RWPE1 (cell line): ENCODE measurements around the gene ADNP2.

Experiments
- CTCF ChIA-PET: fragments of 350-600 bp; sonication (Branson Sonifier 250); formaldehyde crosslinking; extraction: SDS; loops from one replicate; lab custom pipeline; 2021; lab: Yijun Ruan, JAX
- POLR2A ChIA-PET: fragments of 400-600 bp; formaldehyde crosslinking; extraction: SDS; loops from one replicate; lab custom pipeline; 2020; ENCODE audit warnings: antibody characterized with exemption; ENCODE audit not compliant: low non-redundant PET; lab: Yijun Ruan, JAX
- DNase-seq: peaks from one replicate; pipeline ENCODE4 v3.0.0; 2012; ENCODE audit warnings: low spot score
- H3K27ac ChIP-seq: fragments of 450-650 bp; 2 replicates; pipeline ENCODE4 v1.5.1; 2017
- CTCF ChIP-seq: fragments of 450-650 bp; conservative IDR thresholded peaks from 2 replicates; pipeline ENCODE4 v1.5.1; 2017; ENCODE audit warnings: low read depth, mild to moderate bottlenecking

Gene ADNP2

GRCh38 chr18:80077873-80078272, 31.2 kb upstream of the ADNP2 start:
- DNase-seq: no peak
- no peak for TF ChIP-seq CTCF
- POLR2A ChIA-PET: no interaction called here
- CTCF ChIA-PET: interaction anchor here (0.7 kb wide), 1 partner anchor 463 kb away, joined by 5 read pairs; no protein-coding TSS in a partner anchor
- no peak overlapping the region for H3K27ac ChIP-seq

GRCh38 chr18:80086281-80086680, 22.8 kb upstream of the ADNP2 start:
- ChIA-PET CTCF (no interaction called here), POLR2A (no interaction called here)
- no peak for DNase-seq
- no peak overlapping the region for H3K27ac ChIP-seq
- TF ChIP-seq CTCF: no peak

GRCh38 chr18:80088036-80088435, 21.0 kb upstream of the ADNP2 start:
- DNase-seq: no peak
- TF ChIP-seq CTCF: no peak
- POLR2A ChIA-PET: no interaction called here
- no peak overlapping the region for H3K27ac ChIP-seq
- CTCF ChIA-PET: no interaction called here

GRCh38 chr18:80088823-80089222, 20.2 kb upstream of the ADNP2 start:
- no peak overlapping the region for H3K27ac ChIP-seq
- ChIA-PET POLR2A (no interaction called here), CTCF (interaction anchor here (0.9 kb wide), 1 partner anchor 232 kb away, joined by 4 read pairs; no protein-coding TSS in a partner anchor)
- no peak for DNase-seq
- TF ChIP-seq CTCF: no peak

GRCh38 chr18:80095414-80095813, 13.6 kb upstream of the ADNP2 start:
- H3K27ac ChIP-seq: no peak overlapping the region
- ChIA-PET CTCF (no interaction called here), POLR2A (no interaction called here)
- TF ChIP-seq CTCF: no peak
- no peak for DNase-seq

- no peak overlapping the region for H3K27ac ChIP-seq
- no peak for DNase-seq
- ChIA-PET POLR2A (no interaction called here), CTCF (no interaction called here)
- TF ChIP-seq CTCF: no peak
Measured at GRCh38 chr18:80096032-80096565, 13.0 kb upstream of the ADNP2 start.
